ENCODE data around the gene MAPK8.
A peak's percentile ranks its signal among the peaks of the same experiment; 100 is the strongest.
"Not testable (repeated sequence)": the region's sequence is repeated elsewhere in the genome, so short reads cannot be mapped to it uniquely, and the experiment has no call there.

The MAPK8 gene

GRCh38 chr10:48306265-48306869 is at the start of gene MAPK8:
Gene MAPK8 (plus strand): TSS chr10:48306677. CDS start chr10:48401661, 94,984 bp downstream.
- peak; percentile 83 to 88 for DNase-seq (ENCODE audit: low read depth in 2 of 2)

- no peak for DNase-seq (ENCODE audit: low read depth in 2 of 2)
These were observed 49.0 kb upstream of the MAPK8 start for GRCh38 chr10:48257407-48257961.

- no peak for DNase-seq (ENCODE audit: low read depth in 2 of 2)
These were observed 48.4 kb upstream of the MAPK8 start for GRCh38 chr10:48258105-48258504.

GRCh38 chr10:48266528-48266927 is 39.9 kb upstream of the MAPK8 start:
- peak in 1 of 2 donors; percentile 15 for DNase-seq (ENCODE audit: low read depth in 2 of 2)

GRCh38 chr10:48271047-48271730 is 35.3 kb upstream of the MAPK8 start:
- DNase-seq (ENCODE audit: low read depth in 2 of 2), result no peak

GRCh38 chr10:48272682-48273081 is 33.8 kb upstream of the MAPK8 start:
- DNase-seq (ENCODE audit: low read depth in 2 of 2), result no peak

GRCh38 chr10:48273741-48274140 is 32.7 kb upstream of the MAPK8 start:
- DNase-seq (ENCODE audit: low read depth in 2 of 2), result no peak

- DNase-seq (ENCODE audit: low read depth in 2 of 2), result no peak
These were observed 31.8 kb upstream of the MAPK8 start, which contains the start of gene FRMPD2 for GRCh38 chr10:48274636-48275035. Gene FRMPD2 (minus strand): TSS chr10:48274696. CDS start chr10:48274567, 129 bp downstream.

- no peak for DNase-seq (ENCODE audit: low read depth in 2 of 2)
These were observed 29.4 kb upstream of the MAPK8 start for GRCh38 chr10:48277093-48277492.

GRCh38 chr10:48279081-48279751 is 27.3 kb upstream of the MAPK8 start:
- no peak for DNase-seq (ENCODE audit: low read depth in 2 of 2)

GRCh38 chr10:48281697-48282096 is 24.8 kb upstream of the MAPK8 start:
- not testable (repeated sequence) for DNase-seq (ENCODE audit: low read depth in 2 of 2)

- no peak for DNase-seq (ENCODE audit: low read depth in 2 of 2)
These were observed 23.6 kb upstream of the MAPK8 start for GRCh38 chr10:48282829-48283228.

- no peak for DNase-seq (ENCODE audit: low read depth in 2 of 2)
These were observed 22.4 kb upstream of the MAPK8 start for GRCh38 chr10:48284002-48284546.

- no peak for DNase-seq (ENCODE audit: low read depth in 2 of 2)
These were observed 21.7 kb upstream of the MAPK8 start for GRCh38 chr10:48284811-48285210.

- no peak for DNase-seq (ENCODE audit: low read depth in 2 of 2)
These were observed 20.8 kb upstream of the MAPK8 start for GRCh38 chr10:48285710-48286109.

- DNase-seq (ENCODE audit: low read depth in 2 of 2), result no peak
These were observed 20.1 kb upstream of the MAPK8 start for GRCh38 chr10:48286356-48286755.

GRCh38 chr10:48287417-48288391 is 18.8 kb upstream of the MAPK8 start:
- DNase-seq (ENCODE audit: low read depth in 2 of 2), result no peak

GRCh38 chr10:48288661-48289060 is 17.8 kb upstream of the MAPK8 start:
- no peak for DNase-seq (ENCODE audit: low read depth in 2 of 2)

GRCh38 chr10:48289501-48290238 is 16.8 kb upstream of the MAPK8 start:
- peak; percentile 19 to 23 for DNase-seq (ENCODE audit: low read depth in 2 of 2)

- DNase-seq (ENCODE audit: low read depth in 2 of 2), result no peak
These were observed 16.2 kb upstream of the MAPK8 start for GRCh38 chr10:48290286-48290685.

All from stimulated activated CD8-positive, alpha-beta memory T cell treated with anti-CD3 and anti-CD28 coated beads, Interleukin-2, amount 100 ng/mL, for 48 hours (primary cell).